NCI-H526 treated with DMSO at 0.1 percent for 48 hours (cell line): ENCODE measurements around the gene CCDC34.

Experiments used
- DNase-seq: peaks from one replicate; lab custom pipeline; 2025; lab: John Stamatoyannopoulos, UW

Gene CCDC34

GRCh38 chr11:27392278-27393114 is 29.5 kb upstream of the CCDC34 start:
- DNase-seq = no peak

DNA sequence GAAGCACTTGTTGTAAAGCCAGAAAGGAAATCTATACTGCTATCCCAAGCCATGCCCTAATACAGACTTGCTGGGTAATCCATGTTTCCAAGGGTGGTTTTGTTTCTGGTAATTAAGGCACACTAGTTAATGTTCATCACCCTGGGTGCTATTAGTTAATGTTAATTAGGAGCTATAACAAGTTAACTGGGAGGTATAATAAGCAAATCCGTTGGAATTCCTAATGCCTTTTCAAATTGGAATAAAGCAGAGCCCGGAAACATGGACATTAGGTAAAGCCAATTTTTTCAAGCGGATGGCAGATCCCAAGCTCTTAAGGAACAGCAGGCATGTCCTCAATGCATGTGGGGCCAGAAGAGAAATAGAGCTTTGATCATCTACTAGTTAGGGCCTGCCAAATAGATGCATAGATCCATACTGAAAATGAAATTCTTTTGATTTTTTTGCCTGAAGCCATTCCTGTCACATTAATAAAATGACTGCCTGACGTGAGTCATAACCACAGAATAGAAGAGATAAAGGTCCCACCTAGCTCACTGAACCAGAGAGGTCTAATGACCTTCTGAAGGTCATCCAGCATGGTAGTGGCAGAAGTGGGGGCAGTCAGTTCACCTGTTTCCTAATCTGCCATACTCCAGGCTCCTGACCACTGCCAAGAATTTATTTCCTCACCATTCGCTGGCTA is 28.5 kb upstream of the CCDC34 start:
- no peak for DNase-seq

DNA sequence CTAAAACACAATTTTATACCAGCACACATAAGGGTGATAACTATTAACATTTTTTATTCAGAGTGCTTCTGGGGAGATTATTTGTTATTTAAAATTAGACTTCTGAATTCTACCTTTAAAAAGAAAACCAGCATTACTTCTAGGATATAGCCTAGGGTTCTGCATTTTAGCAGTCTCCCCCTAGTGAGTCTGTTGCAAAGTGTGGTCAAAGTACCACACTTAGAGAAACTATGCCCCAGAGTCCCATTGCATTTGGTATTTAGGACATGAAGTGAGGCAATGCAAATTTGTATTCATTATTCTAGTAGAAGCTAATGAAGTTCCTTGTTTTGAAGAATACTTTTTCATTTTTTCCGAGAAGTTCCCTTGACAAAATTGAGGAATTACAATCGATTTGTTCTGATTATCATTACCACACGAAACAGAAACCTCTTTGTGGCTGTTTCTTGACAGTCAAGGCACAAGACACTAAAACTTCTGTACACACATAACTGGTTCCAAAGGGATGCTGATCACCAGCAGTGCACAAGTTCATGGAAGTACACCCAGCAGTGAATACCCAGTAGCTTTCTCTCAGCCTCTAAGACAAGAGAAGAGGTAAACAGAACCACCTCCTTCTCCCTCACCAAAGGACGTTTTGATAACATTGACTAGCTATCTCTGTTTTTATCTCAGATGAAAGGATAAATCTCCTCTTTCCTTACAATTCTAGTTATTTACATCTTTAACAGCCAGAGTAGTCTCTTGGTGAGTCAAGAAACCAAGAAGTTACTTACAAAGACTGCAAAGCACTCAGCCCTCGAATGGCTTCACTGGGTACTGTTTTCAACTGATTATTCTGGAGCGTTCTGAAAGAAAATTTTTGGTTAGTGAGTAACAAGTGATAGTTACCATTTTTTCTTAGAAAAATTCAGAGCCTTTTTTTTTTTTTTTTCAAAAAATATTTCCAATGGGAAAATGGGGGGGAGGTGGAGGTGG is 27.6 kb upstream of the CCDC34 start:
- no peak for DNase-seq

DNA sequence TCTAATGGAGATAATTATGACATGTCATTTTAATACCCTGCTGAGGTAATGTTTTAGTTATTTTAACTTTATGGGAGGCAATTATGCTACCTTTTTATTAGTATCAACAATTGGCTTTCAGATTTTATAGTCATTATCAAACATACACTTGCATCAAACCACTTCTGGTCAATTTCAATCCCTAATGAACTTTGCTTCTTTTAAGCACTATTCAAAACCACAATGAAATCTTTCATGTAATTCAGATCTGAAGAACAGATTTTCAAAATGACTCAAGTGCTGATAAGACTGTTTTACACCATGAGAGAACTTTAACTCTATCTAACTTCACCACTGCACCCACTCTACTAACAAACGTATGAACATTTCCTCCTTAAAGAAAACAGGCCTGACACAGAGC is 25.9 kb upstream of the CCDC34 start:
- DNase-seq = no peak

GRCh38 chr11:27388001-27388400 is 25.0 kb upstream of the CCDC34 start:
- DNase-seq = no peak

DNA sequence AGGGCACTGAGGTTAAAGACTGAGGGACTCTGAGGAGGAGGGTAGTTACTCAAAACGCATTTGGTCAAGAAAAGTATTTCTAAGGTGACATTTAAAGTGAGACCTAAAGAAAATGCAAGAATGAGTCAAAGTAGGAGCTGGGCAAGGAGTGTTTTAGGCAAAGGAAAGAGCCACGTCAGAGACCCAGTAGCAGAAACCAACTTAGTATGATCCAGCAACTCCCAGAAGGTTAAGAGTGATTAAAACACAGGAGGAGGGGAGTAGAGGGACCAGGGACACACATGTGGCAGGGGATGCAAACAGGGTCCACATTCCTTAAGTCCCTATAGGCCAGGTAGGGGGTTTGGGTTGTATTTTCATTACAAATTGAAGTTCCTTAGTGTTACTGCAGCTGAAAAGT is 24.3 kb upstream of the CCDC34 start:
- DNase-seq = no peak

DNA sequence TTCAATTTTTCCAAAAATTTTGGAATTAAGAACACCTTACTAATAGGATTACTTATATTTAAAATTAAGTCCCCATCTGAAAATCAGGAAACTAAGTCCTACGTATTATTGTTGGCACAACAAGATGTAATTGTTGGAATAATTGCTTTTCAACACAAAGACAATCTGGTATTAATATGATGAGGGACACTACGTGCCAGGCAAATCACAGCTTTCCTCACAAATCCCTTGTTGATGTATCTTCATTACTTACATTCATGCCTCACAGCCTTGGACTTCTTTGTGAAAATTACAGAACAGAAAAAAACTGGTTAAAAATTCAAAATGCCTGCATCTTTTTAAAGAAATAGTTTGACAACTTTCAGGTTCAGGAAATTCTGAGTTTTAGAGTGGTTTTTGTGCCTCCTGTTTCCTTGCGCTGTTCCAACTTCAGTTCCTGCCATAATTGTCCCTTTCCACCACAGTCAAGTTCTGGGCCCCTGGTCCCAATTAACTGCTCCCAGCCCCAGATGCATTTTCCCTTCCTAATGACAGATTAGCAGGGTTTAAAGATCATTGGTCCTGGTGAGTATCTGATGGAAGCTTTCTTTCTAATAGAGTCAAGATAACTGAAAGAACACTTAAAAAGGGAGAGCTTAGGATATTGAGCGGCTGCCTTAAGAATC is 23.3 kb upstream of the CCDC34 start:
- no peak for DNase-seq

DNA sequence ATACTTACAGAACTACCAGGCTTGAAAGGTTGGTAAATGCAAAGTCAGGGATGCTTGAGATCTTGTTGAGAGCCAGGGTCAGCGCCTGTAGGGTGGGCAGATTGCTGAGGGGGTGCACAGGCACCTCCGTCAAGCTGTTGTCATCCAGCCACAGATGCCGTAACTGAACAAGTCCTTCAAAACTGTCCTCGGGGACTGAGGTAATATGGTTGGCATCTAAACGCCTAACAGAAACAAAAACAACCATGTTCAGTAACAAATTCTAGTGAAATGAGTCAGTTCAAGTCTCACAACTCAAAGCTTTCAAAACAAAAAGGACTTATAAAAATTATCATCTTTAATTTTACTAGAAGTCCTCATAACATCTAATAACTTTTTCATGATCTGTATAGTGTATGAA is 22.2 kb upstream of the CCDC34 start:
- DNase-seq = no peak

- DNase-seq = no peak
Measured at GRCh38 chr11:27384227-27384626, 21.2 kb upstream of the CCDC34 start.

- DNase-seq = no peak
Measured at GRCh38 chr11:27383645-27384044, 20.6 kb upstream of the CCDC34 start.

- DNase-seq = no peak
Measured at GRCh38 chr11:27381238-27381666, 18.2 kb upstream of the CCDC34 start.

DNA sequence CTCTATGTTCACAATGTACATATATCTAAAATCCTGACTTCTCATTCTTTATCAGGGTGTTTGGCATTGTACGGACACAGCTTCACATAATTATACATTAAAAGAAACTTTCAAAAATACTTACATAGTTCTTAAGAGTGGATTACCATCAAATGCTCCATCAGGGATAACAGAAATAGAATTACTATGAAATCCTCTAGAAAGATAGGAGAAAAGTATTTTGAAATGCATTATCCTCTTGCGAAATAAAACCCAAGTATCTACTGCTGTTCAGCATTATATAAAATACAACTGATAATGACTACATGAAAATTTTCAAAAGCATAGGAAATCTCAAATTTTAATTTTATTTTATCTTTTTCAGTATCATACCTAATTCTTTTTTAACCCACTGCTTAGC is 17.8 kb upstream of the CCDC34 start:
- DNase-seq = no peak

DNA sequence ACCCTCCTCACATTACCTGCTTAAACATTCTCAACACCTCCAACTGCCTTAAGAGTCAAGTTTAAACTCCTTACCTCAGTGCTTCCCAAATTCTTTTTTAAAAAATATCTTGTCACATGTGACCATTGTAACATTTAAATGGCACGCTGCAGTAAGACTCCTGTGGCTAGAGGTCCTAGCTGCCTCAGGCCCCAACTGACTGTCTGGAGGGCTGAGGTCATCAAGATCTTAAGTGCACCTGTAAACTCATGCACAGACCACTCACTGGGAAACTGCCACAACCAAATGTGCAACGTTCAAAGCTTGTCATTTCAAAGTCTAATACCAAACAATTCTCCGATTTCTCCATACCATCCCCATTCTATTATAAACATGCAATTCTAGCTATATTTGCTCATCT is 16.4 kb upstream of the CCDC34 start:
- DNase-seq = no peak

DNA sequence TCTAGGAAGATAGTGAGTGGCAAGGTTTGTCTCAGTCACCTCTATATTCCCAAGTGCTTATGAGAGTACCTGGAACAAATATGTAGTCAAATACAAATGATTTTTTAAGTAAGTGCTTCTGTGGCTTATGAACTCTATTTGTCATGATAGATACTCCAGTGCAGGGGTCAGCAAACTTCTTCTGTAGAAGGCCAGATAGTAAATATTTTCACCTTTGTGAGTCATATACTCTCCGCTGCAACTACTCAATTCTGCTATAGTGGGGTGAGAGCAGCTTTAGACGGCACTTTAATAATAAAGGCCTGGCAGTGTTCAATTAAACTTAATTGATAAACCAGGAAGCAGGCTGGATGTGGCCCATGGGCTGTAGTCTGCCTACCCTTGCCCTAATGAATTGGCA is 12.4 kb upstream of the CCDC34 start:
- no peak for DNase-seq

DNA sequence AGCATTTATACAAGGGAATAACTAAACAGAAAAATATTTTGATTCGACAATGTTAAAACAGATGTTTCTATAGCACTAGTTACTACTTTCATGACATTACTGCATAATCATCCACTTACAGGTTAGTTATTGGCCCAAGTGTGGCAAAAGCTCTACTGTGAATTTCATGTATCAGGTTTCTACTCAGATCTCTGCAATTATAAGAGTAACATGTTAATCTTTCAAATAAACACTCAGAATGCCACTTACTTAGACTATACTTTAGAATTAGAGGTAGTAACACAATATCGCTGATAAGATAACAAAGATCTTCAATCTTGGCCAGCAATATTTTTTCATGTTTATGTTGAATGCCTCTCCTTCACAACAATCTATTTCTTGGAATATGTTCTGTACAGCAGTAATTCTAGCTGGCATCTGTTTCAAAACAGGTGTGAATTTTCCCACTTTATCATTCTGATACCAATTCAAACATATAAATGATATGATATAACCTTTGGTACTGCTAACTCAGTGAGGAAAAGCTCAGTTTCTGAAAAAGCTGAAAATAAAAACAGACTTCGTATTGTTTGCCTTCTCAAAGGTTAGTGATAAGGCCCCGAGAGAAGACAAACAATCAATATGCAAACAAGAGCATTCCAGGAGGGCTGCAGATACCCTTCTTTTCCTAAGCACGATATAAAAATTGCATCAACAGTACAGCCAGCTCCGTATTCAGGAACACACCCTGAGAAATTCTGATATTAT is 11.0 kb upstream of the CCDC34 start:
- DNase-seq = peak; percentile 56

- DNase-seq = no peak
Measured at GRCh38 chr11:27373392-27373791, 10.4 kb upstream of the CCDC34 start.

DNA sequence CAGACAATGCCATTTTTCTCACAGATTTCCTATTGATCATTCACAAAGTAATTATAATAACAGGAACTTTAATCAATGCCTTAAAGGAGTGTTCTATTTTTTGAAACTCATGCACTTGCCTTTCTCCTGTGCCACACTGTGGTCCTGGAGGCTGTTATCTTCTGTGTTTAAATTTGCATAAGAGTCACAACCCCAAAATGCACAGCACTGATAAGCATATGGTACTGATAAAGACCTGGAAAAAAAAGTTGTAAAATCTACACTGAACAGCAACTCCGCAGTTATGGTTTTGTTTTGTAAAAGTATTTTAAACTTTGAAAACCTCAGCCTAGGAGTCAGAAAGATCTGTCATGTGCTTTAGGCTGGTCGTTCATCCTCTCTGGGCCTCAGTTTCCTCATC is 9.1 kb upstream of the CCDC34 start:
- DNase-seq = no peak

GRCh38 chr11:27371489-27371888 is 8.5 kb upstream of the CCDC34 start:
- peak; percentile 70 for DNase-seq

- DNase-seq = no peak
Measured at GRCh38 chr11:27370374-27370773, 7.4 kb upstream of the CCDC34 start.

DNA sequence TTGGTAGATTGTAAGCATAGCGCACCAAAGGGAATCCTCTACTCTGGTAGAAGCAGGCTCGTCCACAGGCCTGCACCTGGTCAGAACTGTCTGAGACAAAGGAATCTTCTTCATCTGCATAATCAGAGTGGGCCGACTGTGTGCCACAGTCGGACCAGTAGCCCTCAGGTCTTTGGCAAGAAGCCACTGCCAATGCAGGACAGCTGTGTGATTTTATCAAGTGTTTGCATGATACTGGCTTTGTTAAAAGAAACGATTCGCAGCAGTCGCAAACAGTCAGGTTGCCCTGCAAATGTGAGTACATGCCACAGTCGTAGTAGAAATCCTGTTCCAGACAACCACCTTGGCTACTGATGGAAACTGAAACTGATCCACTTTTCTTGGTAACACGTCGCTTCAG is 4.9 kb upstream of the CCDC34 start:
- DNase-seq = no peak

- no peak for DNase-seq
Measured at GRCh38 chr11:27363576-27364117, 632 bp upstream of the CCDC34 start.
